Adipose tissue (tissue), 3 donors: ENCODE data around the gene MINAR1. TPM values are rescaled to one million over a fixed set of nuclear protein-coding genes. Genes with fewer than 3 reads are reported as not detected.

ENCODE experiments used
- polyA plus RNA-seq, 3 donors: library from polyadenylated mRNA; stranded (reverse); fragments of 200-250 nt; gene quantifications; one replicate each; pipeline ENCODE4 v1.2.3, GENCODE V29; 2013
- donor health status: healthy with polysubstance abuse.
- donor health status: Bipolar disorder and iron deficiency.
- donor health status: healthy.

Gene MINAR1
- polyA plus RNA-seq, 3 donors: 0.07 to 0.49 (median 0.22) TPM

Other genes with a start within 250 kb of the MINAR1 start
- gene ANKRD34C, start 149.6 kb upstream of the MINAR1 start, polyA plus RNA-seq: under 1 TPM in 1 of 3 donors, not detected in 2; 0.01 TPM
- gene TMED3, start 121.2 kb upstream of the MINAR1 start, polyA plus RNA-seq: 100 to 1,000 TPM in 1 of 3 donors, 10 to 100 TPM in 2; 25.1 to 138 (median 43.0) TPM